GM13977 (cell line): ENCODE results near the gene FOXA2.

Experiments
- DNase-seq: peaks from one replicate; pipeline ENCODE4 v3.0.0; 2012; ENCODE audit warnings: low spot score
- CTCF ChIP-seq: IDR thresholded peaks from 2 replicates; pipeline ENCODE4 v1.5.1; 2012; ENCODE audit warnings: mild to moderate bottlenecking, control low read depth; ENCODE audit not compliant: insufficient read depth; ENCODE audit errors: extremely low read depth, missing control alignments
- in situ Hi-C: fragments of 300-500 bp; cut with MboI; formaldehyde crosslinking; loops from one replicate; pipeline ENCODE4 v1.12.0; 2022; ENCODE audit warnings: low sequenced_read_pairs, low pct_unique_long_range_greater_than_20kb, mixed read lengths, inconsistent platforms; ENCODE audit not compliant: unreplicated experiment

The FOXA2 gene

DNA sequence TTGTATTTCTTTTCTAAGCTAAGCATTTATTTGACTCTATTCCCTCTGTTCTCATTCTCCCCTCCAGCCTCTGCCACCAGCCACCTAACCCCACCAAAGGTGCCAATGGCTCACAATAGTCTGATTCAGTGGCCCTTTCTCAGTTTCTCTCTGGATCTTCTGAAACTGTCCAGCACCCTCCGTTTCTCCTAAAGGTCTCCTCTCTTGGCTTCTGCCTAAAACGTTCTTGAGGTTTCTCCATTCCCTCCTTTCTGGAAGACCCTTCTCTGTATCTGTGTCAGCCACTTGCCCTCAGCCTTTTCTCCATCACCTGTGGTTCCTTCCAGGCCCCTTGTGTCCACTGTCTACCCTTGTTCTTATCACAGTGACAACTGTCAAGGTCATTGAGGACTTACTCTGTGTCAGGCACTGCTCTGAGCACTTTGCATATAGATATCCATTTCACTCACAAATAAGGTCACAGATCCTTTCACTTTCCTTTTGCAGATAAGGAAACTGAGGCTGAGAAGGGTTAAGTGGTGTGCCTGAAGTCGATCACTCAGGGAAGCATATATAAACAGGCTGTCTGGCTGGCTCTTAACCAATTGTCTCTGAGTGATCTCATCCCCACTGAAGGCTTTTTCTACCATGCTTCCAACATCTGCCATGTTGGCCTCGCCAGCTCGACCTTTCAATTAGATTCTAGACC lies 48.1 kb downstream of the FOXA2 start:
- no peak for TF ChIP-seq CTCF

DNA sequence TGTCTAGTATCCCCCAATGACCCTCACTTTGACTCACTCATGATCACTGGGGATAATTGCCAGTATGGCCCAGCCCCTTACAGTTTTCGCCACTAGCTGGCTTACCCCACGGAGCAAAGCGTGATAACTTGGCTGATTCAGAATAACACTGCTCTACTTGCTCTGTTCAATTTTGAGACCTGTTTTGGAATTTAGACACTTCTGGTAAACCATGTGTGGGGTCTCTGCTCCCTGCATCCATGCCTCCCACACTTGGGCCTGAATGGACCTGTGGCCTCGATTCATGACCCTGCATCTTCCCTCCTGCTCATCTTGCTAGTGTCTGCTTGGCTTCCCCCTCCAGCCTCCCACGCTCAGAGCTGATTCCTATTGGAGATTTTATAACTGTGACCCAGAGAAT lies 48.9 kb downstream of the FOXA2 start:
- TF ChIP-seq CTCF = no peak
- in situ Hi-C loops = no loop called here
- no peak for DNase-seq

More for the DNA sequence above, 48.1 kb downstream of the FOXA2 start:
- in situ Hi-C loops = no loop called here
- DNase-seq = no peak

GRCh38 chr20:22533823-22534751 lies 50.3 kb downstream of the FOXA2 start:
- TF ChIP-seq CTCF = no peak
- in situ Hi-C loops = no loop called here
- DNase-seq = no peak

DNA sequence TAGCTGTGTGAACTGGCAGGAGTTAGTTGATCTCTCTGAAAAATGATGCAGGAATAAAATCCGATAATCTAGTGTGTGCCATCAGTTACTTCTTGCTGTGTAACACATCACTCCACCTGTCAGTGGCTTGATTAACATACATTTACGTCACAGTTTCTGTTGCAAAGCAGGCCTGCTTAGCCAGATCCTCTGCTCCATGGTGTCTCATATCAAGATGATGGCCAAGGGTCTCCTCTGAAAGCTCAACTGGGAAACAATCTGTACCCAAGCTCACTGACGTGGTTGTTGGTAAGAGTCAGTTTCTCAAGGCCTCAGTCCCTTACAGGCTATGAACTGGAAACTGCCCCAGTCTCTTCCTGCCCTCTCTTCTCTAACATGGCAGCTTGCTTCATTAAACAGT lies 51.8 kb downstream of the FOXA2 start:
- no peak for TF ChIP-seq CTCF
- DNase-seq = no peak
- in situ Hi-C loops = no loop called here

GRCh38 chr20:22531756-22532155 lies 52.6 kb downstream of the FOXA2 start:
- TF ChIP-seq CTCF = no peak
- in situ Hi-C loops = no loop called here
- DNase-seq = no peak

GRCh38 chr20:22531056-22531615 lies 53.2 kb downstream of the FOXA2 start:
- no peak for DNase-seq
- no peak for TF ChIP-seq CTCF
- in situ Hi-C loops = no loop called here
